Mesendoderm (in vitro differentiated cells): ENCODE results near the gene EPHA10.
A peak's percentile ranks its signal among the peaks of the same experiment; 100 is the strongest.

ENCODE experiments used
- DNase-seq: peaks from one replicate; pipeline ENCODE4 v3.0.0; 2013
- H2AK5ac ChIP-seq: 2 replicates; pipeline ENCODE4 v1.6.1; 2013; ENCODE audit warnings: low read length, inconsistent platforms
- H2BK120ac ChIP-seq: 2 replicates; pipeline ENCODE4 v1.6.1; 2013; ENCODE audit warnings: low read depth, mild to moderate bottlenecking, low read length, moderate library complexity, mixed read lengths
- H2BK15ac ChIP-seq: replicated peaks from 2 replicates; pipeline ENCODE4 v1.6.1; 2013; ENCODE audit warnings: low read depth, mild to moderate bottlenecking, moderate library complexity
- H2BK5ac ChIP-seq: 2 replicates; pipeline ENCODE4 v1.6.1; 2013; ENCODE audit warnings: low read length, inconsistent platforms
- H3K18ac ChIP-seq: 2 replicates; pipeline ENCODE4 v1.6.1; 2013; ENCODE audit warnings: mild to moderate bottlenecking, low read length, mixed read lengths
- H3K23ac ChIP-seq: one replicate; pipeline ENCODE4 v1.6.1; 2013; ENCODE audit warnings: low read length
- H3K27ac ChIP-seq: 2 replicates; pipeline ENCODE4 v1.5.1; 2013; ENCODE audit warnings: low read depth, mild to moderate bottlenecking, inconsistent platforms, low read length, moderate library complexity
- H3K27me3 ChIP-seq: 2 replicates; pipeline ENCODE4 v1.6.1; 2013; ENCODE audit warnings: low read length, control low read depth, mild to moderate bottlenecking, inconsistent platforms; ENCODE audit not compliant: insufficient read depth, poor library complexity
- H3K36me3 ChIP-seq: 2 replicates; pipeline ENCODE4 v1.6.1; 2013; ENCODE audit warnings: low read length, inconsistent platforms; ENCODE audit not compliant: control insufficient read depth, insufficient read depth
- H3K4ac ChIP-seq: one replicate; pipeline ENCODE4 v1.6.1; 2013; ENCODE audit warnings: low read depth, mild to moderate bottlenecking, low read length, moderate library complexity
- H3K4me1 ChIP-seq: 2 replicates; pipeline ENCODE4 v1.6.1; 2013; ENCODE audit warnings: low read depth, low read length, inconsistent platforms; ENCODE audit not compliant: control insufficient read depth
- H3K4me2 ChIP-seq: 2 replicates; pipeline ENCODE4 v1.6.1; 2013; ENCODE audit warnings: low read length
- H3K4me3 ChIP-seq: 2 replicates; pipeline ENCODE4 v1.5.1; 2013; ENCODE audit warnings: mild to moderate bottlenecking, low read length
- H3K56ac ChIP-seq: one replicate; pipeline ENCODE4 v1.6.1; 2013; ENCODE audit warnings: low read length
- H3K79me1 ChIP-seq: 2 replicates; pipeline ENCODE4 v1.6.1; 2013; ENCODE audit warnings: low read length, inconsistent platforms
- H3K79me2 ChIP-seq: 2 replicates; pipeline ENCODE4 v1.6.1; 2013; ENCODE audit warnings: mild to moderate bottlenecking, low read length; ENCODE audit not compliant: control insufficient read depth, insufficient read depth
- H3K9ac ChIP-seq: 2 replicates; pipeline ENCODE4 v1.6.1; 2013; ENCODE audit warnings: low read length, inconsistent platforms
- H4K5ac ChIP-seq: one replicate; pipeline ENCODE4 v1.6.1; 2013; ENCODE audit warnings: low read length
- H4K8ac ChIP-seq: one replicate; pipeline ENCODE4 v1.6.1; 2013; ENCODE audit warnings: low read depth, mild to moderate bottlenecking, control low read depth, low read length, moderate library complexity
- WGBS: extraction: QIAGEN DNeasy Blood & Tissue Kit; methylation state at CpG from one replicate; pipeline ENCODE4 v1.1.7; 2013; ENCODE audit warnings: low lambda C conversion rate, missing lambda C conversion rate; ENCODE audit not compliant: insufficient coverage; ENCODE audit errors: extremely low coverage; 5-methylcytosine and 5-hydroxymethylcytosine counted together

Gene EPHA10

GRCh38 chr1:37734629-37735591, 30.0 kb downstream of the EPHA10 start:
- Histone ChIP-seq H3K4me3 (no peak overlapping the region), H4K8ac (no peak overlapping the region), H2BK120ac (no peak overlapping the region), H2BK15ac (no peak overlapping the region), H3K4me2 (peak overlapping the region; percentile 81), H2BK5ac (no peak overlapping the region), H3K79me1 (no peaks in the 10 kb centered on the region), H4K5ac (no peak overlapping the region), H3K27me3 (no peaks in the 10 kb centered on the region), H3K4me1 (no peaks in the 10 kb centered on the region), H3K23ac (no peak overlapping the region), H3K36me3 (no peaks in the 10 kb centered on the region), H3K27ac (no peak overlapping the region), H3K9ac (no peak overlapping the region), H3K18ac (no peak overlapping the region), H3K56ac (no peak overlapping the region), H3K4ac (no peak overlapping the region), H3K79me2 (no peaks in the 10 kb centered on the region), H2AK5ac (no peak overlapping the region)
- DNase-seq = peak; percentile 25
- no CpG with 5 or more reads among the region's 32 CpGs for WGBS

GRCh38 chr1:37732111-37732780, 32.7 kb downstream of the EPHA10 start:
- Histone ChIP-seq H4K5ac (no peak overlapping the region), H3K9ac (no peak overlapping the region), H2BK15ac (no peak overlapping the region), H3K18ac (no peak overlapping the region), H2AK5ac (no peak overlapping the region), H3K79me1 (no peaks in the 10 kb centered on the region), H3K27me3 (no peaks in the 10 kb centered on the region), H4K8ac (no peak overlapping the region), H2BK5ac (no peak overlapping the region), H3K56ac (no peak overlapping the region), H3K27ac (no peak overlapping the region), H3K4me2 (no peak overlapping the region), H3K4me3 (no peak overlapping the region), H2BK120ac (no peak overlapping the region), H3K23ac (peak overlapping the region; percentile 80), H3K4ac (no peak overlapping the region), H3K4me1 (no peaks in the 10 kb centered on the region), H3K79me2 (no peaks in the 10 kb centered on the region), H3K36me3 (no peaks in the 10 kb centered on the region)
- no CpG with 5 or more reads among the region's 12 CpGs for WGBS
- no peak for DNase-seq

GRCh38 chr1:37731312-37732019, 33.5 kb downstream of the EPHA10 start:
- Histone ChIP-seq H3K23ac (no peak overlapping the region), H3K18ac (no peak overlapping the region), H3K4ac (no peak overlapping the region), H3K9ac (no peak overlapping the region), H3K4me1 (no peaks in the 10 kb centered on the region), H2BK5ac (no peak overlapping the region), H4K5ac (no peak overlapping the region), H2BK120ac (no peak overlapping the region), H4K8ac (no peak overlapping the region), H3K79me1 (no peaks in the 10 kb centered on the region), H3K27me3 (no peaks in the 10 kb centered on the region), H3K56ac (no peak overlapping the region), H3K27ac (no peak overlapping the region), H2BK15ac (no peak overlapping the region), H3K4me2 (no peak overlapping the region), H3K79me2 (no peaks in the 10 kb centered on the region), H2AK5ac (no peak overlapping the region), H3K36me3 (no peaks in the 10 kb centered on the region), H3K4me3 (no peak overlapping the region)
- no CpG with 5 or more reads among the region's 15 CpGs for WGBS
- DNase-seq = no peak

GRCh38 chr1:37730376-37730775, 34.5 kb downstream of the EPHA10 start:
- no peak overlapping the region for H4K5ac ChIP-seq
- no peak overlapping the region for H3K9ac ChIP-seq
- H2BK15ac ChIP-seq = no peak overlapping the region
- no peak for DNase-seq
- no peaks in the 10 kb centered on the region for H3K79me1 ChIP-seq
- no peak overlapping the region for H4K8ac ChIP-seq
- no peak overlapping the region for H3K23ac ChIP-seq
- H3K4me1 ChIP-seq = no peaks in the 10 kb centered on the region
- no peak overlapping the region for H3K4ac ChIP-seq
- no peak overlapping the region for H2AK5ac ChIP-seq
- no peaks in the 10 kb centered on the region for H3K27me3 ChIP-seq
- no peak overlapping the region for H3K4me3 ChIP-seq
- no peaks in the 10 kb centered on the region for H3K36me3 ChIP-seq
- no peak overlapping the region for H3K27ac ChIP-seq
- no peaks in the 10 kb centered on the region for H3K79me2 ChIP-seq
- H3K4me2 ChIP-seq = no peak overlapping the region
- no peak overlapping the region for H3K18ac ChIP-seq
- no peak overlapping the region for H3K56ac ChIP-seq
- no CpG with 5 or more reads among the region's 5 CpGs for WGBS
- H2BK5ac ChIP-seq = no peak overlapping the region
- H2BK120ac ChIP-seq = no peak overlapping the region

GRCh38 chr1:37728416-37728815, 36.5 kb downstream of the EPHA10 start:
- H3K18ac ChIP-seq = no peak overlapping the region
- no peaks in the 10 kb centered on the region for H3K79me2 ChIP-seq
- H3K4me3 ChIP-seq = no peak overlapping the region
- no peak overlapping the region for H3K4ac ChIP-seq
- H3K36me3 ChIP-seq = no peaks in the 10 kb centered on the region
- H4K8ac ChIP-seq = no peak overlapping the region
- no peak overlapping the region for H3K9ac ChIP-seq
- WGBS = no CpG with 5 or more reads among the region's 4 CpGs
- H2BK120ac ChIP-seq = no peak overlapping the region
- no peaks in the 10 kb centered on the region for H3K27me3 ChIP-seq
- H2BK15ac ChIP-seq = no peak overlapping the region
- H3K23ac ChIP-seq = no peak overlapping the region
- H3K4me1 ChIP-seq = peaks cover 3% of the 10 kb centered on the region
- no peak overlapping the region for H2AK5ac ChIP-seq
- H3K27ac ChIP-seq = no peak overlapping the region
- H2BK5ac ChIP-seq = no peak overlapping the region
- no peak overlapping the region for H4K5ac ChIP-seq
- no peak for DNase-seq
- H3K4me2 ChIP-seq = no peak overlapping the region
- no peak overlapping the region for H3K56ac ChIP-seq
- no peaks in the 10 kb centered on the region for H3K79me1 ChIP-seq
